GM19193 (cell line): Measurements from ENCODE around the gene RAB12.

Experiments
- POLR2A ChIP-seq: IDR thresholded peaks from 4 replicates; pipeline ENCODE4 v1.6.1; 2011; ENCODE audit not compliant: insufficient read depth, insufficient read length; ENCODE audit errors: extremely low read depth

RAB12 gene

GRCh38 chr18:8659609-8660242 lies 50.5 kb downstream of the RAB12 start:
- TF ChIP-seq POLR2A: no peak

- TF ChIP-seq POLR2A: no peak
Observed at GRCh38 chr18:8660316-8660715, 51.1 kb downstream of the RAB12 start.

- no peak for TF ChIP-seq POLR2A
Observed at GRCh38 chr18:8661754-8662559, 52.7 kb downstream of the RAB12 start.

- no peak for TF ChIP-seq POLR2A
Observed at GRCh38 chr18:8662560-8663255, 53.5 kb downstream of the RAB12 start.

- no peak for TF ChIP-seq POLR2A
Observed at GRCh38 chr18:8667846-8668245, 58.6 kb downstream of the RAB12 start.

- TF ChIP-seq POLR2A: no peak
Observed at GRCh38 chr18:8668381-8668780, 59.1 kb downstream of the RAB12 start.

GRCh38 chr18:8669571-8669970 lies 60.3 kb downstream of the RAB12 start:
- TF ChIP-seq POLR2A: no peak

GRCh38 chr18:8673256-8674209 lies 64.3 kb downstream of the RAB12 start:
- no peak for TF ChIP-seq POLR2A

- no peak for TF ChIP-seq POLR2A
Observed at GRCh38 chr18:8675057-8675456, 65.8 kb downstream of the RAB12 start.

- no peak for TF ChIP-seq POLR2A
Observed at GRCh38 chr18:8681196-8681595, 72.0 kb downstream of the RAB12 start.

- no peak for TF ChIP-seq POLR2A
Observed at GRCh38 chr18:8684577-8684976, 75.3 kb downstream of the RAB12 start.

GRCh38 chr18:8685141-8685913 lies 76.1 kb downstream of the RAB12 start:
- no peak for TF ChIP-seq POLR2A

GRCh38 chr18:8685914-8686216 lies 76.6 kb downstream of the RAB12 start:
- no peak for TF ChIP-seq POLR2A

GRCh38 chr18:8686611-8687010 lies 77.4 kb downstream of the RAB12 start:
- TF ChIP-seq POLR2A: no peak
